ENCODE measurements around the gene AUTS2.

AUTS2 gene

DNA sequence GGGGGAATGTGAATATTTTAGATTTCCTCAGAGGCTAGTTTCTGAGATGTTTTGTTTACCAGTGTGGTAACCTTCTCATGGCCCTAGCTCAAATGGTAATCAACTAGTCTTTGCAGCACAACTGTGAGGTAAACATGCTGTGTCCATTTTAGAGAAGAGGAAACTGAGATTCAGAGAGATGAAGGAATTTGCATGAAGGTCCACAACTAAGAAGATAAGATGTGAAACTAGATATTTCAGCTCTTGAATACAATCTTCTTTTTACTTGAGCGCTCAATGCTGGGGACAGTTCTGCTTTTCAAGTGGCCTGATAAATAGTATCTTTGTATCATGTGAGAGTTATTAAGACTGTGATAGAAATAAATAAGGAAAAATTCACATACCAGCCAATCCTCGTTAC lies 245.4 kb downstream of the AUTS2 start:
- no peaks in the 10 kb centered on the region for H3K9me2 ChIP-seq (replicated peaks; ENCODE audit: low read depth, low read length)
- no peaks in the 10 kb centered on the region for H3K9me3 ChIP-seq (ENCODE audit: insufficient read depth, low read depth, low read length)
- H3K4me3 ChIP-seq (ENCODE audit: low read length, poor library complexity, severe bottlenecking), result no peak overlapping the region
- no peaks in the 10 kb centered on the region for H3K36me3 ChIP-seq (ENCODE audit: insufficient read depth, low read length)
- H3F3A ChIP-seq (ENCODE audit: low read depth), result no peaks in the 10 kb centered on the region
- H3K27me3 ChIP-seq (ENCODE audit: insufficient read depth, low read length, poor library complexity, severe bottlenecking), result no peaks in the 10 kb centered on the region
- no peak overlapping the region for H2AFZ ChIP-seq (ENCODE audit: low read length)
- peaks cover 2% of the 10 kb centered on the region for H4K20me1 ChIP-seq (ENCODE audit: insufficient read depth, low read length, poor library complexity, severe bottlenecking)
- no peak overlapping the region for H3K9ac ChIP-seq (ENCODE audit: low read depth, low read length, poor library complexity, severe bottlenecking)
- peaks cover 31% of the 10 kb centered on the region for H3K79me2 ChIP-seq (ENCODE audit: insufficient read depth, low read length)
- TF ChIP-seq EZH2phosphoT487 (IDR thresholded peaks at IDR 0.05; ENCODE audit: borderline replicate concordance), result no peak
- TF ChIP-seq, protein P1, sequence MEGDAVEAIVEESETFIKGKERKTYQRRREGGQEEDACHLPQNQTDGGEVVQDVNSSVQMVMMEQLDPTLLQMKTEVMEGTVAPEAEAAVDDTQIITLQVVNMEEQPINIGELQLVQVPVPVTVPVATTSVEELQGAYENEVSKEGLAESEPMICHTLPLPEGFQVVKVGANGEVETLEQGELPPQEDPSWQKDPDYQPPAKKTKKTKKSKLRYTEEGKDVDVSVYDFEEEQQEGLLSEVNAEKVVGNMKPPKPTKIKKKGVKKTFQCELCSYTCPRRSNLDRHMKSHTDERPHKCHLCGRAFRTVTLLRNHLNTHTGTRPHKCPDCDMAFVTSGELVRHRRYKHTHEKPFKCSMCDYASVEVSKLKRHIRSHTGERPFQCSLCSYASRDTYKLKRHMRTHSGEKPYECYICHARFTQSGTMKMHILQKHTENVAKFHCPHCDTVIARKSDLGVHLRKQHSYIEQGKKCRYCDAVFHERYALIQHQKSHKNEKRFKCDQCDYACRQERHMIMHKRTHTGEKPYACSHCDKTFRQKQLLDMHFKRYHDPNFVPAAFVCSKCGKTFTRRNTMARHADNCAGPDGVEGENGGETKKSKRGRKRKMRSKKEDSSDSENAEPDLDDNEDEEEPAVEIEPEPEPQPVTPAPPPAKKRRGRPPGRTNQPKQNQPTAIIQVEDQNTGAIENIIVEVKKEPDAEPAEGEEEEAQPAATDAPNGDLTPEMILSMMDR (conservative IDR thresholded peaks at IDR 0.05; ENCODE audit: low read length), result no peak
- H3K4me2 ChIP-seq (ENCODE audit: low read depth, low read length, poor library complexity, severe bottlenecking), result no peak overlapping the region
- peaks cover 46% of the 10 kb centered on the region for H3K4me1 ChIP-seq (ENCODE audit: insufficient read depth, low read length, poor library complexity, severe bottlenecking)

DNA sequence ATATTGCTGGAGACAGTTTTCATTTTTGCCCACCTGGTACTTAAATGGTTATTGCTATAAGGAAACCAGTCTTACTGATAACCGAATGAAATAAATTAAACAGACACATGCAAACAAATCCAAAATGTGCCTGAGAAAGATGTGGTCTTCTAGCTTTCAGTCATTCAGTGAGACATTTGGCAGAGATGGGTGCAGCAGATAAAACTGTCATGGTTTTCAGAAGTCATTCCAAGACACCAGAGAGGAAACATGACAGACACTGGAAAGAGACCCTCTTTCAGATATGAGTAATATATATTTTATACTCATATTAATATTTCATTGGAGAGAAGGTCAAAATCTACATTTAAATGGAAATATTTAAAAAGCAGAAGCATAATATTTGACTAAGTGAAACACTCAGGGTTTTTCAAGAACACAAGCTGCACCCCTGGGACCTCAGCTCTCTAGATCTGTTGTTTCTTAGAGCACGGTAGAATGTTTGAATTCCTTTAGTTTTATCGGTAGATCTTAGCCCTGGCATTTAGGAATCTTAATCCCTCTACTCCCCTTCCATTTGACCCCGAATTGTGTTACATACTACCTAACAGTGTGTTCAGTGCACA lies 246.1 kb downstream of the AUTS2 start:
- no peak for TF ChIP-seq EZH2phosphoT487 (IDR thresholded peaks at IDR 0.05; ENCODE audit: borderline replicate concordance)
- TF ChIP-seq, protein P1 (conservative IDR thresholded peaks at IDR 0.05; ENCODE audit: low read length), result no peak
- H3K9me3 ChIP-seq (ENCODE audit: insufficient read depth, low read depth, low read length), result no peaks in the 10 kb centered on the region
- no peaks in the 10 kb centered on the region for H3F3A ChIP-seq (ENCODE audit: low read depth)
- no peaks in the 10 kb centered on the region for H3K27me3 ChIP-seq (ENCODE audit: insufficient read depth, low read length, poor library complexity, severe bottlenecking)
- H3K4me2 ChIP-seq (ENCODE audit: low read depth, low read length, poor library complexity, severe bottlenecking), result no peak overlapping the region
- no peak overlapping the region for H3K9ac ChIP-seq (ENCODE audit: low read depth, low read length, poor library complexity, severe bottlenecking)
- H4K20me1 ChIP-seq (ENCODE audit: insufficient read depth, low read length, poor library complexity, severe bottlenecking), result peaks cover 2% of the 10 kb centered on the region
- peaks cover 31% of the 10 kb centered on the region for H3K79me2 ChIP-seq (ENCODE audit: insufficient read depth, low read length)
- no peak overlapping the region for H2AFZ ChIP-seq (ENCODE audit: low read length)
- H3K9me2 ChIP-seq (replicated peaks; ENCODE audit: low read depth, low read length), result no peaks in the 10 kb centered on the region
- H3K4me1 ChIP-seq (ENCODE audit: insufficient read depth, low read length, poor library complexity, severe bottlenecking), result peaks cover 46% of the 10 kb centered on the region
- H3K4me3 ChIP-seq (ENCODE audit: low read length, poor library complexity, severe bottlenecking), result no peak overlapping the region
- H3K36me3 ChIP-seq (ENCODE audit: insufficient read depth, low read length), result no peaks in the 10 kb centered on the region

DNA sequence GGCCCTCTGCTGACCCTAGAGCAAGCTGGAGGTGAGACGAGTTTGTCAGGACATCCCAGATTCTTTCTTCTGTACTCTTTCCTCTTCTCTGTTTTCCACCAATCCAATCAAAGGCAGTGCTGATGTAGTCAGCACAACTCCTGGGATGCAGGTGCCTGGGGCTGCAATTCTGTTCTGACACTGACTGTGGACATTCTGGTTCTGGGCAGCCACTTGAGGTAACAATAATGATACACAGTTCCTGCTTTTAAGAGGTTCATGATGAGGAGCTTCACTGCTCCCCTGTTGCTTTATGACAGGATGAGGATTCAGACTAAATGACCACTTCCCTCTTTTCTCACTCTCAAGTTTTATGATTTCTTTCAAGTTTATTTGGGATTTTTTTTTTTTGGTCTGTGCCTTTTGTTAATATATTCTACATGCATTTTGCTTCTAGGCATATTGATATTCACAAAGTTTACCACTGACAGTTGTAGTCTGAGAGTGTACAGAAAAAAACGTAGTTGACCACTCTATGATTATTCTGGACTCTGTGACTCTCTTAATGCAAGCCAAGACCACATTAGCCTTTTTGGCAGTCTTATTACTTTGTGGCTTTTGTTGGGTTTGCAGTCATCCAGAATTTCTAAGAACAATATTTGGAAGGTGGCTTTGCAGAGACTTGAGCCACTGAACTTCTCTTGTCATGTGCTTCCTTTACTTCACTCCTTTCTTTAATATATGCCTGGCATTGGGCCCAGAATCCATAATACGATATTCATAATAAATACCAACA lies 247.6 kb downstream of the AUTS2 start:
- no peaks in the 10 kb centered on the region for H3K27me3 ChIP-seq (ENCODE audit: insufficient read depth, low read length, poor library complexity, severe bottlenecking)
- H3K79me2 ChIP-seq (ENCODE audit: insufficient read depth, low read length), result peaks cover 34% of the 10 kb centered on the region
- no peak overlapping the region for H2AFZ ChIP-seq (ENCODE audit: low read length)
- H3K36me3 ChIP-seq (ENCODE audit: insufficient read depth, low read length), result no peaks in the 10 kb centered on the region
- no peaks in the 10 kb centered on the region for H3K9me3 ChIP-seq (ENCODE audit: insufficient read depth, low read depth, low read length)
- H3K9ac ChIP-seq (ENCODE audit: low read depth, low read length, poor library complexity, severe bottlenecking), result no peak overlapping the region
- peaks cover 31% of the 10 kb centered on the region for H3K4me1 ChIP-seq (ENCODE audit: insufficient read depth, low read length, poor library complexity, severe bottlenecking)
- no peaks in the 10 kb centered on the region for H3K9me2 ChIP-seq (replicated peaks; ENCODE audit: low read depth, low read length)
- H3K4me3 ChIP-seq (ENCODE audit: low read length, poor library complexity, severe bottlenecking), result no peak overlapping the region
- no peak overlapping the region for H3K4me2 ChIP-seq (ENCODE audit: low read depth, low read length, poor library complexity, severe bottlenecking)
- TF ChIP-seq, protein P1 (conservative IDR thresholded peaks at IDR 0.05; ENCODE audit: low read length), result no peak
- no peak for TF ChIP-seq EZH2phosphoT487 (IDR thresholded peaks at IDR 0.05; ENCODE audit: borderline replicate concordance)
- peaks cover 2% of the 10 kb centered on the region for H4K20me1 ChIP-seq (ENCODE audit: insufficient read depth, low read length, poor library complexity, severe bottlenecking)
- H3F3A ChIP-seq (ENCODE audit: low read depth), result no peaks in the 10 kb centered on the region
